Thyroid gland (tissue), 4 donors: ENCODE data around the gene ANKRD17. TPM values are rescaled to one million over a fixed set of nuclear protein-coding genes. Genes with fewer than 3 reads are reported as not detected.

ENCODE experiments used
- DNase-seq, 2 donors: peaks; one replicate each; pipeline ENCODE4 v3.0.0-alpha.2; 2019
- H3K27ac ChIP-seq, 3 donors: fragments of 200-600 bp; sonication (generic); 1 replicate in 2 of 3; 2 replicates in 1 of 3; pipeline ENCODE4 v1.5.1; 2016 to 2019; ENCODE audit warnings: mild to moderate bottlenecking in 1 of 3, moderate library complexity in 1 of 3
- H3K27me3 ChIP-seq: fragments of 200-600 bp; sonication (generic); one replicate; pipeline ENCODE4 v1.5.1; 2019
- H3K36me3 ChIP-seq, 2 donors: fragments of 200-600 bp; sonication (generic); one replicate each; pipeline ENCODE4 v1.5.1; 2016 to 2019
- H3K4me1 ChIP-seq, 2 donors: fragments of 200-600 bp; sonication (generic); one replicate each; pipeline ENCODE4 v1.5.1; 2017 to 2019
- H3K4me3 ChIP-seq, 3 donors: fragments of 200-600 bp; sonication (generic); replicated peaks in 1 of 3; 1 replicate in 2 of 3; 2 replicates in 1 of 3; pipeline ENCODE4 v1.5.1; 2016; ENCODE audit warnings: mild to moderate bottlenecking in 1 of 3
- H3K9me3 ChIP-seq: fragments of 200-600 bp; sonication (generic); one replicate; pipeline ENCODE4 v1.5.1; 2017
- CTCF ChIP-seq, 6 experiments: fragments of 200-600 bp in 3 of 6; fragments of 450-650 bp in 3 of 6; sonication (generic) in 3 of 6; IDR thresholded peaks; one replicate each; pipeline ENCODE4 v1.5.1; 2016 to 2019; ENCODE audit warnings: antibody characterized with exemption in 6 of 6, mild to moderate bottlenecking in 2 of 6, inconsistent platforms in 1 of 6, moderate library complexity in 1 of 6
- POLR2A ChIP-seq, 2 donors: fragments of 450-650 bp; IDR thresholded peaks; one replicate each; pipeline ENCODE4 v1.6.1; 2017; ENCODE audit warnings: antibody characterized with exemption in 2 of 2, mild to moderate bottlenecking in 2 of 2, moderate library complexity in 1 of 2
- WGBS, 2 donors: methylation state at CpG; one replicate each; pipeline ENCODE4 v1.1.5; 2017; 5-methylcytosine and 5-hydroxymethylcytosine counted together
- intact Hi-C: fragments of 100-400 bp; cut with DNase I; formaldehyde crosslinking; loops from one replicate; pipeline ENCODE4 v1.15.1; 2023
- total RNA-seq, 4 donors: library from RNA; depleted of rRNA; stranded (reverse); fragments of >200 nt; gene quantifications; one replicate each; pipeline ENCODE4 v1.2.3, GENCODE V29; 2016

The ANKRD17 gene
- total RNA-seq, 4 donors from 2014 or later: 46.8 to 74.6 (median 64.2) TPM

GRCh38 chr4:73142995-73143547 is 115.5 kb downstream of the ANKRD17 start:
- H3K4me3 ChIP-seq: no peak overlapping the region
- H3K9me3 ChIP-seq: no peaks in the 10 kb centered on the region
- 94 to 96% methylated on average over 4 of the region's 4 CpGs for WGBS, 2 donors
- intact Hi-C loops: no loop called here
- H3K27ac ChIP-seq: no peak overlapping the region
- no peak for DNase-seq
- H3K36me3 ChIP-seq: peaks cover 19 to 44% of the 10 kb centered on the region in 2 donors
- TF ChIP-seq POLR2A (IDR thresholded peaks at IDR 0.05): no peak
- TF ChIP-seq CTCF (IDR thresholded peaks at IDR 0.05): peak in 2 of 6 experiments; percentile 3 to 22
- H3K27me3 ChIP-seq: no peaks in the 10 kb centered on the region
- no peaks in the 10 kb centered on the region for H3K4me1 ChIP-seq

- H3K36me3 ChIP-seq: peaks cover 19 to 39% of the 10 kb centered on the region in 2 donors
- no peak overlapping the region for H3K4me3 ChIP-seq
- 96 to 99% methylated on average over 2 of the region's 2 CpGs for WGBS, 2 donors
- H3K4me1 ChIP-seq: no peaks in the 10 kb centered on the region
- no peaks in the 10 kb centered on the region for H3K9me3 ChIP-seq
- no peak overlapping the region for H3K27ac ChIP-seq
- intact Hi-C loops: no loop called here
- no peak for DNase-seq
- H3K27me3 ChIP-seq: no peaks in the 10 kb centered on the region
- TF ChIP-seq CTCF (IDR thresholded peaks at IDR 0.05) (no peak), POLR2A (IDR thresholded peaks at IDR 0.05) (no peak)
Measured at GRCh38 chr4:73139991-73140390, 118.6 kb downstream of the ANKRD17 start.

GRCh38 chr4:73139245-73139644 is 119.4 kb downstream of the ANKRD17 start:
- DNase-seq: no peak
- no peak overlapping the region for H3K27ac ChIP-seq
- intact Hi-C loops: no loop called here
- H3K9me3 ChIP-seq: no peaks in the 10 kb centered on the region
- peaks cover 13 to 35% of the 10 kb centered on the region in 2 donors for H3K36me3 ChIP-seq
- TF ChIP-seq CTCF (IDR thresholded peaks at IDR 0.05) (no peak), POLR2A (IDR thresholded peaks at IDR 0.05) (no peak)
- no peaks in the 10 kb centered on the region for H3K27me3 ChIP-seq
- 96 to 98% methylated on average over 3 of the region's 3 CpGs for WGBS, 2 donors
- H3K4me1 ChIP-seq: no peaks in the 10 kb centered on the region
- H3K4me3 ChIP-seq: no peak overlapping the region

- Histone ChIP-seq H3K9me3 (no peaks in the 10 kb centered on the region), H3K36me3 (peaks cover 17 to 30% of the 10 kb centered on the region in 2 donors), H3K4me3 (no peak overlapping the region), H3K4me1 (no peaks in the 10 kb centered on the region), H3K27ac (no peak overlapping the region), H3K27me3 (no peaks in the 10 kb centered on the region)
- intact Hi-C loops: no loop called here
- no peak for TF ChIP-seq POLR2A (IDR thresholded peaks at IDR 0.05)
- TF ChIP-seq CTCF (IDR thresholded peaks at IDR 0.05): no peak
- DNase-seq: no peak
- WGBS, 2 donors: 77 to 82% methylated on average over 2 of the region's 2 CpGs
Measured at GRCh38 chr4:73137121-73137520, 121.5 kb downstream of the ANKRD17 start.

- TF ChIP-seq CTCF (IDR thresholded peaks at IDR 0.05) (no peak), POLR2A (IDR thresholded peaks at IDR 0.05) (no peak)
- 95 to 97% methylated on average over 1 of the region's 1 CpG for WGBS, 2 donors
- Histone ChIP-seq H3K9me3 (no peaks in the 10 kb centered on the region), H3K36me3 (peaks cover 4 to 10% of the 10 kb centered on the region in 2 donors), H3K27ac (no peak overlapping the region), H3K4me3 (no peak overlapping the region), H3K27me3 (no peaks in the 10 kb centered on the region), H3K4me1 (no peaks in the 10 kb centered on the region)
- intact Hi-C loops: no loop called here
- DNase-seq: no peak
Measured at GRCh38 chr4:73133784-73134183, 124.8 kb downstream of the ANKRD17 start.
